Thyroid gland (tissue), 4 donors: Measurements from ENCODE around the gene SLC17A1.

ENCODE experiments used
- CTCF ChIP-seq, 6 experiments: fragments of 200-600 bp in 3 of 6; fragments of 450-650 bp in 3 of 6; sonication (generic) in 3 of 6; IDR thresholded peaks; one replicate each; pipeline ENCODE4 v1.5.1; 2016 to 2019; ENCODE audit warnings: antibody characterized with exemption in 6 of 6, mild to moderate bottlenecking in 2 of 6, inconsistent platforms in 1 of 6, moderate library complexity in 1 of 6
- POLR2A ChIP-seq, 2 donors: fragments of 450-650 bp; IDR thresholded peaks; one replicate each; pipeline ENCODE4 v1.6.1; 2017; ENCODE audit warnings: antibody characterized with exemption in 2 of 2, mild to moderate bottlenecking in 2 of 2, moderate library complexity in 1 of 2

- TF ChIP-seq CTCF (IDR thresholded peaks at IDR 0.05) (no peak), POLR2A (IDR thresholded peaks at IDR 0.05) (no peak)
Measured at GRCh38 chr6:25748049-25748448, 83.8 kb downstream of the SLC17A1 start.
